Measurements from ENCODE around the gene MAFG. TPM values are rescaled to one million over a fixed set of nuclear protein-coding genes. Genes with fewer than 3 reads are reported as not detected.

Gene MAFG
- total RNA-seq, 1 donor: 32.6 TPM

- peaks cover 48% of the 10 kb centered on the region for H3K79me2 ChIP-seq (ENCODE audit: insufficient read depth, low read length)
- no peaks in the 10 kb centered on the region for H3K9me3 ChIP-seq (ENCODE audit: low read depth, low read length)
- peak overlapping the region; percentile 89 for H3K27ac ChIP-seq (ENCODE audit: low read depth, low read length)
- peaks cover 2% of the 10 kb centered on the region for H3K36me3 ChIP-seq (ENCODE audit: insufficient read depth, low read length)
- peak overlapping the region; percentile 73 for H3K4me2 ChIP-seq (ENCODE audit: insufficient read depth, low read length)
- no peaks in the 10 kb centered on the region for H3K27me3 ChIP-seq (ENCODE audit: insufficient read depth, low read length)
- peaks cover 24% of the 10 kb centered on the region for H4K20me1 ChIP-seq (ENCODE audit: insufficient read depth, low read length)
- no peak overlapping the region for H2AFZ ChIP-seq (ENCODE audit: low read length)
- H3K4me3 ChIP-seq (ENCODE audit: insufficient read depth, low read length): peak overlapping the region; percentile 89
- TF ChIP-seq, protein P1, sequence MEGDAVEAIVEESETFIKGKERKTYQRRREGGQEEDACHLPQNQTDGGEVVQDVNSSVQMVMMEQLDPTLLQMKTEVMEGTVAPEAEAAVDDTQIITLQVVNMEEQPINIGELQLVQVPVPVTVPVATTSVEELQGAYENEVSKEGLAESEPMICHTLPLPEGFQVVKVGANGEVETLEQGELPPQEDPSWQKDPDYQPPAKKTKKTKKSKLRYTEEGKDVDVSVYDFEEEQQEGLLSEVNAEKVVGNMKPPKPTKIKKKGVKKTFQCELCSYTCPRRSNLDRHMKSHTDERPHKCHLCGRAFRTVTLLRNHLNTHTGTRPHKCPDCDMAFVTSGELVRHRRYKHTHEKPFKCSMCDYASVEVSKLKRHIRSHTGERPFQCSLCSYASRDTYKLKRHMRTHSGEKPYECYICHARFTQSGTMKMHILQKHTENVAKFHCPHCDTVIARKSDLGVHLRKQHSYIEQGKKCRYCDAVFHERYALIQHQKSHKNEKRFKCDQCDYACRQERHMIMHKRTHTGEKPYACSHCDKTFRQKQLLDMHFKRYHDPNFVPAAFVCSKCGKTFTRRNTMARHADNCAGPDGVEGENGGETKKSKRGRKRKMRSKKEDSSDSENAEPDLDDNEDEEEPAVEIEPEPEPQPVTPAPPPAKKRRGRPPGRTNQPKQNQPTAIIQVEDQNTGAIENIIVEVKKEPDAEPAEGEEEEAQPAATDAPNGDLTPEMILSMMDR (IDR thresholded peaks at IDR 0.05; ENCODE audit: extremely low read depth, low read depth, low read length): no peak
- peaks cover 23% of the 10 kb centered on the region for H3K4me1 ChIP-seq (ENCODE audit: insufficient read depth, low read length)
- peak; percentile 96 for DNase-seq (ENCODE audit: insufficient read length, low spot score, missing footprints)
Measured at GRCh38 chr17:81927152-81927652, 333 bp downstream of the MAFG start.

DNA sequence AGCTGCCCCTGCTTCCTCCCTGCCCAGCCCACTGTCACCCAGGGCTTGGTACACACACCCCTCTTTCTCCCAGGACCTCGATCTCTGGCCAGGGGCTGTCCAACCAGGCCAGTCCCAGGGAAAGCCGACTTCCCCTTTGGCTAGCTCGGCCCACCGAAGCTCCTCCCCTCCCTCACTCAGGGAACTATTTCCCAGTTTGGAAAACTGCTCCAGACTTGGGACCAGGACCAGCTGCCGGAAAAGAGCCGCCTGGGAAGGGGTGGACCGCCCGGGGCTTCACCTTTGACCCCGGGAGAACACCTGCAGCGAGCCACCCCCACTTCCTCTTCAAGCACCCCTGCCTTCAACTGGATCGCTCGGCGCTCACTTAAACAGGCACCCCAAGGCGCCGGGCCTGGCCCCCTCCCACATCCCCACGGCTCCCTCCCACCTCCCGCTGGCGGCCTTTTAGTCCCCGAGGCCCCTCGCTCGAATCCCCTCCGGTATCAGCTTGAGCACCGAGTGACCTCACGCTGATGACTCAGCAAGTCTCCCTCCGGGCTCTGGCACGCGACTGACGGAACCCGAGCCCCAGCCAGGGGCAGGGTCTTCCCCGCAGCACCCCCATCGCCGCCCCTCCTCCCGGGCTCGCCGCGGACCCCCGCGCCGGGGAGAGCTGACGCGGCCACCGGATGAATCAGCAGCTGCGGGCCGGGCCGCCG, 934 bp downstream of the MAFG start:
- no peaks in the 10 kb centered on the region for H3K9me3 ChIP-seq (ENCODE audit: low read depth, low read length)
- DNase-seq (ENCODE audit: insufficient read length, low spot score, missing footprints): peak; percentile 100
- peaks cover 53% of the 10 kb centered on the region for H3K79me2 ChIP-seq (ENCODE audit: insufficient read depth, low read length)
- H3K27ac ChIP-seq (ENCODE audit: low read depth, low read length): peak overlapping the region; percentile 89
- H3K36me3 ChIP-seq (ENCODE audit: insufficient read depth, low read length): peaks cover 8% of the 10 kb centered on the region
- peak overlapping the region; percentile 89 for H3K4me3 ChIP-seq (ENCODE audit: insufficient read depth, low read length)
- peak overlapping the region; percentile 73 for H3K4me2 ChIP-seq (ENCODE audit: insufficient read depth, low read length)
- TF ChIP-seq, protein P1 (IDR thresholded peaks at IDR 0.05; ENCODE audit: extremely low read depth, low read depth, low read length): no peak
- H3K4me1 ChIP-seq (ENCODE audit: insufficient read depth, low read length): peaks cover 23% of the 10 kb centered on the region
- no peak overlapping the region for H2AFZ ChIP-seq (ENCODE audit: low read length)
- H3K27me3 ChIP-seq (ENCODE audit: insufficient read depth, low read length): no peaks in the 10 kb centered on the region
- H4K20me1 ChIP-seq (ENCODE audit: insufficient read depth, low read length): peaks cover 25% of the 10 kb centered on the region

DNA sequence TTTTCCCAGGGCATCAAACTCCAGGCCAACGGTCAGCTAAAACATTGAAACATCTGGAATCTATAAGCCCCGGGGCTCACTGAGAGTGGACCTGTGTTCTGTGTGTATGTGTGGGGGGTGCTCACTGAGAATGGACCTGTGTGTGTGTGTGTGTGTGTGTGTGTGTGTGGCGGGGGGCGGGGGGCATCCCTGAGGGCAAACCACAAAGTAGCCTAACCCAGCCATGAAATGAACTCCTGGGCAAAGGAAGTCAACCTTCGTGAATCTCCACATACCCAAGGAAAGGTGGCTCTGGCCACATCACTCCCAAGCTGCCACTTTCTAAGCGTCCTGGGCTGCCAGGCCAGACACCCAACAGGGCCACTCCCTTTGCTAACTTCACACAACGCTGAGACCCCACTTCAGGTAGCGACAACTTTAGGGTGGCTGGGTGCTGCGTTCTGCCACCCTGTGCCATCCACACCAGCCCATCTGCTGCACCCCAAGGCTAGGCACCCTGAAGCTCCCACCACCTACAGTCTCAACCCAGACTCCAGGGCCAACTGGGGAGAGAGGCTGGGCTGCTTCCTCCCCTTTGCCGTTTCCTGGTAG, 1.6 kb downstream of the MAFG start:
- TF ChIP-seq, protein P1 (IDR thresholded peaks at IDR 0.05; ENCODE audit: extremely low read depth, low read depth, low read length): no peak
- no peak for DNase-seq (ENCODE audit: insufficient read length, low spot score, missing footprints)
- Histone ChIP-seq H3K4me3 (ENCODE audit: insufficient read depth, low read length) (peak overlapping the region; percentile 89), H3K9me3 (ENCODE audit: low read depth, low read length) (no peaks in the 10 kb centered on the region), H3K27ac (ENCODE audit: low read depth, low read length) (peak overlapping the region; percentile 89), H3K27me3 (ENCODE audit: insufficient read depth, low read length) (no peaks in the 10 kb centered on the region), H3K36me3 (ENCODE audit: insufficient read depth, low read length) (peaks cover 13% of the 10 kb centered on the region), H4K20me1 (ENCODE audit: insufficient read depth, low read length) (peaks cover 29% of the 10 kb centered on the region), H3K4me1 (ENCODE audit: insufficient read depth, low read length) (peaks cover 23% of the 10 kb centered on the region), H2AFZ (ENCODE audit: low read length) (no peak overlapping the region), H3K79me2 (ENCODE audit: insufficient read depth, low read length) (peaks cover 60% of the 10 kb centered on the region), H3K4me2 (ENCODE audit: insufficient read depth, low read length) (peak overlapping the region; percentile 73)
